Stimulated activated CD4-positive, alpha-beta T cell treated with anti-CD3 and anti-CD28 coated beads, Interleukin-1b, Interleukin-23, amount 100 ng/mL, for 48 hours (primary cell): ENCODE measurements around the gene PTPRG.

Experiments
- DNase-seq: peaks from one replicate; pipeline ENCODE4 v3.0.0-alpha.2; 2020

The PTPRG gene

GRCh38 chr3:61943975-61944374 is 382.6 kb downstream of the PTPRG start:
- no peak for DNase-seq

GRCh38 chr3:61944726-61945125 is 383.4 kb downstream of the PTPRG start:
- DNase-seq, result no peak

GRCh38 chr3:61945657-61946056 is 384.3 kb downstream of the PTPRG start:
- DNase-seq, result no peak

- no peak for DNase-seq
Observed at GRCh38 chr3:61946570-61947324, 385.4 kb downstream of the PTPRG start.

- DNase-seq, result no peak
Observed at GRCh38 chr3:61947456-61947855, 386.1 kb downstream of the PTPRG start.

GRCh38 chr3:61948699-61949305 is 387.4 kb downstream of the PTPRG start:
- DNase-seq, result no peak

GRCh38 chr3:61954097-61954540 is 392.7 kb downstream of the PTPRG start:
- DNase-seq, result no peak

- DNase-seq, result no peak
Observed at GRCh38 chr3:61955483-61955882, 394.1 kb downstream of the PTPRG start.

- DNase-seq, result no peak
Observed at GRCh38 chr3:61956236-61956635, 394.9 kb downstream of the PTPRG start.

GRCh38 chr3:61957259-61957658 is 395.9 kb downstream of the PTPRG start:
- no peak for DNase-seq

GRCh38 chr3:61960976-61961375 is 399.6 kb downstream of the PTPRG start:
- DNase-seq, result no peak

- no peak for DNase-seq
Observed at GRCh38 chr3:61961900-61962299, 400.5 kb downstream of the PTPRG start.

GRCh38 chr3:61964566-61964965 is 403.2 kb downstream of the PTPRG start:
- DNase-seq, result no peak

- DNase-seq, result no peak
Observed at GRCh38 chr3:61965770-61966131, 404.4 kb downstream of the PTPRG start.

- DNase-seq, result no peak
Observed at GRCh38 chr3:61966200-61966599, 404.8 kb downstream of the PTPRG start.

GRCh38 chr3:61967019-61967418 is 405.6 kb downstream of the PTPRG start:
- DNase-seq, result no peak

- no peak for DNase-seq
Observed at GRCh38 chr3:61967937-61968336, 406.6 kb downstream of the PTPRG start.

GRCh38 chr3:61974662-61975061 is 413.3 kb downstream of the PTPRG start:
- DNase-seq, result no peak

- no peak for DNase-seq
Observed at GRCh38 chr3:61975199-61975598, 413.8 kb downstream of the PTPRG start.

- no peak for DNase-seq
Observed at GRCh38 chr3:61975936-61976335, 414.6 kb downstream of the PTPRG start.

- no peak for DNase-seq
Observed at GRCh38 chr3:61978460-61979419, 417.4 kb downstream of the PTPRG start.

GRCh38 chr3:61979638-61980037 is 418.3 kb downstream of the PTPRG start:
- no peak for DNase-seq

- DNase-seq, result no peak
Observed at GRCh38 chr3:61980041-61980440, 418.7 kb downstream of the PTPRG start.

- no peak for DNase-seq
Observed at GRCh38 chr3:61981060-61981459, 419.7 kb downstream of the PTPRG start.
